Measurements from ENCODE around the gene FBXL16. TPM values are rescaled to one million over a fixed set of nuclear protein-coding genes. Genes with fewer than 3 reads are reported as not detected.

FBXL16 gene
- polyA plus RNA-seq, 2 of the 4 experiments (the other 2 are of a cell fraction): 0.53 to 1.2 TPM

GRCh38 chr16:671353-672131 is 34.1 kb downstream of the FBXL16 start:
- DNase-seq (ENCODE audit: low read depth in 1 of 2, low spot score in 1 of 2) (no peak), FAIRE-seq (no peak), ATAC-seq (no peak)
- TF ChIP-seq HES2 (IDR thresholded peaks at IDR 0.05) (no peak), RCOR1 (IDR thresholded peaks at IDR 0.05; ENCODE audit: low read depth, low read length) (no peak), ATOH8 (CRISPR knock-in tag; IDR thresholded peaks at IDR 0.05; ENCODE audit: low read depth) (no peak), EHMT2 (IDR thresholded peaks at IDR 0.05; ENCODE audit: low read depth) (no peak), RARB (CRISPR knock-in tag; IDR thresholded peaks at IDR 0.05) (no peak), NPAS2 (CRISPR knock-in tag; IDR thresholded peaks at IDR 0.05; ENCODE audit: borderline replicate concordance) (no peak), TFCP2L1 (CRISPR knock-in tag; IDR thresholded peaks at IDR 0.05) (no peak), NR3C1 (IDR thresholded peaks at IDR 0.05) (no peak), EP300 (IDR thresholded peaks at IDR 0.05) (no peak), PHF8 (IDR thresholded peaks at IDR 0.05; ENCODE audit: borderline replicate concordance, low read depth) (no peak), HOXB13 (CRISPR knock-in tag; IDR thresholded peaks at IDR 0.05; ENCODE audit: low read depth) (no peak), RFX5 (IDR thresholded peaks at IDR 0.05) (no peak), GATA3 (IDR thresholded peaks at IDR 0.05; ENCODE audit: borderline replicate concordance) (no peak), HOXB5 (CRISPR knock-in tag; IDR thresholded peaks at IDR 0.05) (no peak), FOSL2 (IDR thresholded peaks at IDR 0.05) (no peak), FOSL2 (CRISPR knock-in tag; IDR thresholded peaks at IDR 0.05) (no peak)
- ChIA-PET CTCF (interaction anchor here (0.6 to 2.3 kb wide), 7 partner anchors 11 to 1469 kb away, joined by 3 to 8 read pairs (median 3); partner anchors contain the start of gene PIGQ), POLR2A (no interaction called here)
- WGBS (ENCODE audit: missing lambda C conversion rate): 92% methylated on average over 25 of the region's 40 CpGs
- peaks cover 28% of the 10 kb centered on the region for H3K4me1 ChIP-seq
- H3K27ac ChIP-seq: no peak overlapping the region
- H3K4me2 ChIP-seq: no peak overlapping the region
- H3K9me3 ChIP-seq: no peaks in the 10 kb centered on the region
- H3K4me3 ChIP-seq: no peak overlapping the region

DNA sequence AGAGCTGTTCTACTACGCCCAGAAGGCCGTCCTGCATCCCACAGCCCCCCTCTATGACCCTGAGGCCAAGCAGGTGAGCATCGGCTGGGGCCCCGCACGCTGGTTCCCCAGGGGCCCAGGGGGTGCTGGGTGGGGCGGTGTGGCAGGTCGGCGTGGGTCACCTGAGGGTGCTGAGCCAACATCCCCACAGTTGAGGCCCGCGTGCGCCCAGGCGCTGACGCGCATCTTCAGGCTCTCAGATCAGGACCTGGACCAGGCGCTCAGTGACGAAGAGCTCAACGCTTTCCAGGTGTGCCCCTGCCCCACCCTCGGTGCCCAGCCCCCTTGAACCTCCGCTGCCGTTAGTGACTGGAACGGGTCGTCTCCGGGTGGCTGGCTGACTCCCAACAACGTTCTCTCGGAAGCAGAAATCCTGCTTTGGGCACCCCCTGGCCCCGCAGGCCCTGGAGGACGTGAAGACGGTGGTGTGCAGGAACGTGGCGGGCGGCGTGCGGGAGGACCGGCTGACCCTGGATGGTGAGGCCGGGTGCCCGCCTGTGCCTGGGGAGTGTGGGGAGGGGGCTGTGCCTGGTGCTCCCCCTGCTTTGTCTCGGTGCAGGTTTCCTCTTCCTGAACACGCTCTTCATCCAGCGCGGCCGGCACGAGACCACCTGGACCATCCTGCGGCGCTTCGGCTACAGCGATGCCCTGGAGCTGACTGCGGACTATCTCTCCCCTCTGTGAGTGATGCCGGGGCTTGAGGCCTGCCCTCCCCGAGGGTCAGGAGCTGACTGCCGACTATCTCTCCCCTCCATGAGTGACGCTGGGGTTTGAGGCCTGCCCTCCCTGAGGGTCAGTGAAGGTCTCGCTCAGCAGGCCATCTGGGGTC is 34.9 kb downstream of the FBXL16 start:
- TF ChIP-seq FOSB (CRISPR knock-in tag; IDR thresholded peaks at IDR 0.05): no peak
- no peak for TF ChIP-seq JUNB (IDR thresholded peaks at IDR 0.05)
- TF ChIP-seq KDM5A (IDR thresholded peaks at IDR 0.05): no peak
- TF ChIP-seq HOXA7 (CRISPR knock-in tag; IDR thresholded peaks at IDR 0.05): no peak
- TF ChIP-seq JUN (IDR thresholded peaks at IDR 0.05): no peak
- no peak for TF ChIP-seq RNF2 (IDR thresholded peaks at IDR 0.05; ENCODE audit: borderline replicate concordance, low read depth)
- TF ChIP-seq PHF8 (IDR thresholded peaks at IDR 0.05; ENCODE audit: borderline replicate concordance, low read depth): no peak
- DNase-seq (ENCODE audit: low read depth in 1 of 2, low spot score in 1 of 2): no peak
- no peaks in the 10 kb centered on the region for H3K9me3 ChIP-seq
- POLR2A ChIA-PET: interaction anchor here (0.6 kb wide), 1 partner anchor 13 kb away, joined by 3 read pairs; the partner anchor contains the start of gene JMJD8
- no peak for FAIRE-seq
- ATAC-seq: no peak
- H3K4me2 ChIP-seq: no peak overlapping the region
- no peak overlapping the region for H3K27ac ChIP-seq
- WGBS (ENCODE audit: missing lambda C conversion rate): 91% methylated on average over 46 of the region's 52 CpGs
- CTCF ChIA-PET: interaction anchor here (0.6 to 2.3 kb wide), 8 partner anchors 8 to 1470 kb away, joined by 3 to 8 read pairs (median 3); partner anchors contain the start of gene PIGQ
- H3K4me1 ChIP-seq: peaks cover 25% of the 10 kb centered on the region
- H3K4me3 ChIP-seq: no peak overlapping the region

Data from A549 (cell line).